Glutamatergic neuron (in vitro differentiated cells): ENCODE data around the gene KIF6. TPM values are rescaled to one million over a fixed set of nuclear protein-coding genes. Genes with fewer than 3 reads are reported as not detected.

ENCODE experiments used
- DNase-seq: peaks from one replicate; pipeline ENCODE4 v3.0.0; 2022
- H3K27ac Mint-ChIP-seq: one replicate; pipeline ENCODE4 v1.8.0; 2020; ENCODE audit warnings: mild to moderate bottlenecking, mixed read lengths, inconsistent platforms; ENCODE audit not compliant: unreplicated experiment
- H3K27me3 Mint-ChIP-seq: one replicate; pipeline ENCODE4 v1.8.0; 2020; ENCODE audit warnings: mild to moderate bottlenecking, moderate library complexity, mixed read lengths, inconsistent platforms; ENCODE audit not compliant: unreplicated experiment
- H3K36me3 Mint-ChIP-seq: one replicate; pipeline ENCODE4 v1.8.0; 2020; ENCODE audit warnings: mild to moderate bottlenecking, mixed read lengths, inconsistent platforms; ENCODE audit not compliant: unreplicated experiment
- H3K4me1 Mint-ChIP-seq: one replicate; pipeline ENCODE4 v1.8.0; 2020; ENCODE audit warnings: mild to moderate bottlenecking, low read depth, mixed read lengths, inconsistent platforms; ENCODE audit not compliant: unreplicated experiment
- H3K4me3 Mint-ChIP-seq: one replicate; pipeline ENCODE4 v1.8.0; 2020; ENCODE audit warnings: mild to moderate bottlenecking, mixed read lengths, inconsistent platforms; ENCODE audit not compliant: unreplicated experiment
- H3K9me3 Mint-ChIP-seq: one replicate; pipeline ENCODE4 v1.8.0; 2020; ENCODE audit warnings: mild to moderate bottlenecking, moderate library complexity, mixed read lengths, inconsistent platforms; ENCODE audit not compliant: unreplicated experiment
- total RNA-seq: library from RNA; stranded (reverse); fragmentation: NEBNext Ultra II Directional; extraction: Animal tissue kit (Norgen Biotek cat#: 25700); gene quantifications from one replicate; pipeline ENCODE4 v1.2.1, GENCODE V29; 2021; ENCODE audit not compliant: unreplicated experiment
- TF ChIP-seq, protein P1 (sequence below): fragments of 200-600 bp; sonication (generic); IDR thresholded peaks from one replicate; pipeline ENCODE4 v1.5.0; 2021; ENCODE audit not compliant: partially characterized antibody, unreplicated experiment

The KIF6 gene
- total RNA-seq, 1 donor from 2014 or later, result 1.1 TPM

- TF ChIP-seq, protein P1, sequence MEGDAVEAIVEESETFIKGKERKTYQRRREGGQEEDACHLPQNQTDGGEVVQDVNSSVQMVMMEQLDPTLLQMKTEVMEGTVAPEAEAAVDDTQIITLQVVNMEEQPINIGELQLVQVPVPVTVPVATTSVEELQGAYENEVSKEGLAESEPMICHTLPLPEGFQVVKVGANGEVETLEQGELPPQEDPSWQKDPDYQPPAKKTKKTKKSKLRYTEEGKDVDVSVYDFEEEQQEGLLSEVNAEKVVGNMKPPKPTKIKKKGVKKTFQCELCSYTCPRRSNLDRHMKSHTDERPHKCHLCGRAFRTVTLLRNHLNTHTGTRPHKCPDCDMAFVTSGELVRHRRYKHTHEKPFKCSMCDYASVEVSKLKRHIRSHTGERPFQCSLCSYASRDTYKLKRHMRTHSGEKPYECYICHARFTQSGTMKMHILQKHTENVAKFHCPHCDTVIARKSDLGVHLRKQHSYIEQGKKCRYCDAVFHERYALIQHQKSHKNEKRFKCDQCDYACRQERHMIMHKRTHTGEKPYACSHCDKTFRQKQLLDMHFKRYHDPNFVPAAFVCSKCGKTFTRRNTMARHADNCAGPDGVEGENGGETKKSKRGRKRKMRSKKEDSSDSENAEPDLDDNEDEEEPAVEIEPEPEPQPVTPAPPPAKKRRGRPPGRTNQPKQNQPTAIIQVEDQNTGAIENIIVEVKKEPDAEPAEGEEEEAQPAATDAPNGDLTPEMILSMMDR, result no peak
- Mint-ChIP-seq H3K36me3 (no peaks in the 10 kb centered on the region), H3K9me3 (no peaks in the 10 kb centered on the region), H3K4me3 (no peak overlapping the region), H3K4me1 (no peaks in the 10 kb centered on the region), H3K27ac (no peak overlapping the region), H3K27me3 (no peaks in the 10 kb centered on the region)
- DNase-seq, result no peak
These were observed 115.0 kb downstream of the KIF6 start for GRCh38 chr6:39610221-39610620.

DNA sequence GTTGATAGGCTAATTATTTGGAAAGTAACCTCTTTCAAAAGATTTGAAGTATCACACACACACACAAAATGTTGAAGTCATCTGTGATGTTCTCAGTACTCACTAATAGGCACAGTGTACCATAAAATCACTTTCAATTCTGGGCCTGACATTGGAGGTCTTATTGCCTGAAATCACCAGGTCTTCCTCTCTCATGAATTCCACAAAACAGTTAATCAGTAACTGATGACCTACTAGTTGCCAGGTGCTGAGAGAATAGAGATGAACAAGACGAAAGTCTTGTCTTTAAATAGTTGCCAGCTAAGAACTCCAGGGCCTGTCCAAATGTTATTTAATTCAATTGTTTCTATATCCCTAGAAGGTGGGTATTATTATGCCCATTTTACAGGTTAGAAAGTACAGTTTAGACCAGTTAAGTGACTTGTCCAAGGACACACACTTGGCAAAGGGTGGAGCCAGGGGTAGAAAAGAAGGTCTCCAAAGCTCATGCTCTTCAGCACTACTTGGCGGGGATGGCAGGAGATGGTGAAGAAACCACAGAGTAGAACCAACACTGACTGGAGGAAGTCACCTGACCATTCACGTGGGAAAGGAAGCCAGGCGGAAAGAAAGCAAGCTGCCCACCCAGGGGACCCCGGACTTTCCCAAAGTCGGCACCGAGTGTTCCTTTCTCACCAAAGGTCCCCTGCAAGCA is 116.4 kb downstream of the KIF6 start:
- Mint-ChIP-seq H3K27ac (no peak overlapping the region), H3K27me3 (no peaks in the 10 kb centered on the region), H3K4me1 (no peaks in the 10 kb centered on the region), H3K9me3 (no peaks in the 10 kb centered on the region), H3K4me3 (no peak overlapping the region), H3K36me3 (no peaks in the 10 kb centered on the region)
- no peak for DNase-seq
- TF ChIP-seq, protein P1, result no peak

GRCh38 chr6:39602601-39603519 is 122.3 kb downstream of the KIF6 start:
- no peaks in the 10 kb centered on the region for H3K36me3 Mint-ChIP-seq
- DNase-seq, result no peak
- no peak overlapping the region for H3K27ac Mint-ChIP-seq
- H3K27me3 Mint-ChIP-seq, result no peaks in the 10 kb centered on the region
- TF ChIP-seq, protein P1, result no peak
- H3K4me1 Mint-ChIP-seq, result no peaks in the 10 kb centered on the region
- no peaks in the 10 kb centered on the region for H3K9me3 Mint-ChIP-seq
- H3K4me3 Mint-ChIP-seq, result no peak overlapping the region

DNA sequence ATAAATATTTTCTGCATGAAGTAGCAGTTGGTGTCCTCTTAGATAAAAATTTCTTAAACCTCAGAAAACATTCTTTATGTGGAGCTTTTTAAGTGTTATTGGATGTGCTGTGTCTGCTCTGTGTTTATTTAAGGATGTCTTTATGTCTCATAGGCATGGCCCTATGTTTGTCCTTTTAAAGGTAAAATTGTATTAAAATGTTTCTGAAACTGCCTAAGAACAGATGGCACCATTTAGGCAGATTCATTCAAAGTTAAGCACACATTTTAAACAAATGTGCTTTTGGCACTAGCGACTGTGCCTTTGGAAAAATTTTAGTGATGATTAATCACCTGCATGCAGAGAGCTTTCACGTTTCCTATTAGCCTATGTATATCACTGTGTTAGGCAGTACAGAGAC is 125.2 kb downstream of the KIF6 start:
- H3K4me1 Mint-ChIP-seq, result no peaks in the 10 kb centered on the region
- no peak overlapping the region for H3K27ac Mint-ChIP-seq
- H3K27me3 Mint-ChIP-seq, result no peaks in the 10 kb centered on the region

More for the DNA sequence above, 125.2 kb downstream of the KIF6 start:
- DNase-seq, result no peak
- H3K36me3 Mint-ChIP-seq, result no peaks in the 10 kb centered on the region
- no peak overlapping the region for H3K4me3 Mint-ChIP-seq
- TF ChIP-seq, protein P1, result no peak
- H3K9me3 Mint-ChIP-seq, result no peaks in the 10 kb centered on the region
